Mesenchymal stem cell (in vitro differentiated cells and primary cell): Measurements from ENCODE around the gene POLD2.
A peak's percentile ranks its signal among the peaks of the same experiment; 100 is the strongest.

ENCODE experiments used
- DNase-seq: peaks from one replicate; pipeline ENCODE4 v3.0.0-alpha.2; 2013
- H2AFZ ChIP-seq: one replicate; pipeline ENCODE4 v1.6.1; 2013; ENCODE audit warnings: low read depth, mild to moderate bottlenecking, control low read depth, inconsistent platforms, low read length, moderate library complexity
- H2AK5ac ChIP-seq: 2 replicates; pipeline ENCODE4 v1.6.1; 2013; ENCODE audit warnings: low read length, moderate library complexity, mild to moderate bottlenecking, inconsistent platforms; ENCODE audit not compliant: severe bottlenecking
- H2BK120ac ChIP-seq: one replicate; pipeline ENCODE4 v1.6.1; 2013; ENCODE audit warnings: low read depth, mild to moderate bottlenecking, inconsistent platforms, low read length, moderate library complexity
- H2BK12ac ChIP-seq, 2 experiments: one replicate each; pipeline ENCODE4 v1.6.1; 2013; ENCODE audit warnings: inconsistent platforms in 2 of 2, low read length in 2 of 2, mild to moderate bottlenecking in 2 of 2, moderate library complexity in 2 of 2, control low read depth in 1 of 2
- H2BK15ac ChIP-seq: one replicate; pipeline ENCODE4 v1.6.1; 2013; ENCODE audit warnings: mild to moderate bottlenecking, low read depth, inconsistent platforms; ENCODE audit not compliant: poor library complexity, severe bottlenecking
- H2BK5ac ChIP-seq: 2 replicates; pipeline ENCODE4 v1.6.1; 2013; ENCODE audit warnings: low read depth, mild to moderate bottlenecking, low read length, control low read depth, inconsistent platforms; ENCODE audit not compliant: poor library complexity, severe bottlenecking
- H3K14ac ChIP-seq, 2 experiments: one replicate each; pipeline ENCODE4 v1.6.1; 2013; ENCODE audit warnings: inconsistent platforms in 2 of 2, low read length in 2 of 2, control low read depth in 1 of 2, mild to moderate bottlenecking in 1 of 2, moderate library complexity in 1 of 2
- H3K18ac ChIP-seq, 2 experiments: one replicate each; pipeline ENCODE4 v1.6.1; 2013; ENCODE audit warnings: inconsistent platforms in 2 of 2, low read length in 2 of 2, control low read depth in 1 of 2, low read depth in 1 of 2, mild to moderate bottlenecking in 1 of 2
- H3K23ac ChIP-seq, 2 experiments: one replicate each; pipeline ENCODE4 v1.6.1; 2013; ENCODE audit warnings: inconsistent platforms in 2 of 2, low read length in 2 of 2, mild to moderate bottlenecking in 2 of 2, moderate library complexity in 2 of 2, control low read depth in 1 of 2
- H3K27ac ChIP-seq: 2 replicates; pipeline ENCODE4 v1.5.1; 2013; ENCODE audit warnings: mild to moderate bottlenecking, moderate library complexity, low read length, control low read depth, inconsistent platforms; ENCODE audit not compliant: poor library complexity, severe bottlenecking
- H3K27me3 ChIP-seq, 2 experiments: 2 replicates each; pipeline versions ENCODE4 v1.6.1 to v1.7.0; 2013; ENCODE audit warnings: low read length in 2 of 2, mild to moderate bottlenecking in 2 of 2, moderate library complexity in 2 of 2, control low read depth in 1 of 2, inconsistent platforms in 1 of 2; ENCODE audit not compliant: control insufficient read depth in 1 of 2, insufficient read depth in 1 of 2
- H3K36me3 ChIP-seq, 2 experiments: 2 replicates each; pipeline versions ENCODE4 v1.6.1 to v1.7.0; 2013; ENCODE audit warnings: low read length in 2 of 2, control low read depth in 1 of 2, inconsistent platforms in 1 of 2, low read depth in 1 of 2, mild to moderate bottlenecking in 1 of 2; ENCODE audit not compliant: insufficient read depth in 2 of 2, control insufficient read depth in 1 of 2
- H3K4ac ChIP-seq, 2 experiments: one replicate each; pipeline ENCODE4 v1.6.1; 2013; ENCODE audit warnings: inconsistent platforms in 2 of 2, low read length in 2 of 2, mild to moderate bottlenecking in 2 of 2, moderate library complexity in 2 of 2, control low read depth in 1 of 2, low read depth in 1 of 2
- H3K4me1 ChIP-seq: 2 replicates; pipeline ENCODE4 v1.6.1; 2013; ENCODE audit warnings: low read depth, low read length, control low read depth; ENCODE audit not compliant: control insufficient read depth, insufficient read depth
- H3K4me2 ChIP-seq: 2 replicates; pipeline ENCODE4 v1.6.1; 2013; ENCODE audit warnings: low read length, mild to moderate bottlenecking, inconsistent platforms; ENCODE audit not compliant: poor library complexity, severe bottlenecking
- H3K4me3 ChIP-seq, 2 experiments: 2 replicates each; pipeline versions ENCODE4 v1.5.1 to v1.7.0; 2013; ENCODE audit warnings: low read length in 2 of 2, mild to moderate bottlenecking in 2 of 2, control low read depth in 1 of 2, low read depth in 1 of 2; ENCODE audit not compliant: insufficient read depth in 1 of 2
- H3K79me1 ChIP-seq: replicated peaks from 2 replicates; pipeline ENCODE4 v1.6.1; 2013; ENCODE audit warnings: mild to moderate bottlenecking, control low read depth, low read length, inconsistent platforms; ENCODE audit not compliant: poor library complexity, severe bottlenecking
- H3K9ac ChIP-seq: 2 replicates; pipeline ENCODE4 v1.7.0; 2013; ENCODE audit warnings: mild to moderate bottlenecking, low read length, moderate library complexity
- H3K9me3 ChIP-seq: 2 replicates; pipeline ENCODE4 v1.7.0; 2013; ENCODE audit warnings: mild to moderate bottlenecking, low read length; ENCODE audit not compliant: control insufficient read depth
- H4K8ac ChIP-seq: one replicate; pipeline ENCODE4 v1.6.1; 2013; ENCODE audit warnings: inconsistent platforms, mild to moderate bottlenecking, low read length, moderate library complexity
- H4K91ac ChIP-seq: one replicate; pipeline ENCODE4 v1.6.1; 2013; ENCODE audit warnings: mild to moderate bottlenecking, low read length, inconsistent platforms
- WGBS: methylation state at CpG from one replicate; pipeline ENCODE4 v1.1.7; 2013; ENCODE audit warnings: mixed read lengths; 5-methylcytosine and 5-hydroxymethylcytosine counted together

The POLD2 gene

GRCh38 chr7:44139311-44140010 is 16.1 kb upstream of the POLD2 start:
- H3K4me2 ChIP-seq, result no peak overlapping the region
- no peaks in the 10 kb centered on the region for H3K79me1 ChIP-seq
- H4K8ac ChIP-seq, result no peak overlapping the region
- H3K27me3 ChIP-seq, result peaks cover 3 to 10% of the 10 kb centered on the region in 2 experiments
- no peak overlapping the region for H3K27ac ChIP-seq
- no peak overlapping the region for H3K9ac ChIP-seq
- no peak overlapping the region for H2BK5ac ChIP-seq
- no peaks in the 10 kb centered on the region for H3K9me3 ChIP-seq
- H3K4me1 ChIP-seq, result peaks cover 2% of the 10 kb centered on the region
- H2BK120ac ChIP-seq, result no peak overlapping the region
- H2BK15ac ChIP-seq, result peak overlapping the region; percentile 9
- H3K14ac ChIP-seq, result peak overlapping the region in 1 of 2 experiments; percentile 38
- no peak overlapping the region for H2AFZ ChIP-seq
- H4K91ac ChIP-seq, result no peak overlapping the region
- peak overlapping the region in 1 of 2 experiments; percentile 37 for H3K23ac ChIP-seq
- no peak overlapping the region for H3K18ac ChIP-seq
- no peak overlapping the region for H2BK12ac ChIP-seq
- no peak overlapping the region for H2AK5ac ChIP-seq
- H3K4me3 ChIP-seq, result no peak overlapping the region
- no peak for DNase-seq
- H3K36me3 ChIP-seq, result no peaks in the 10 kb centered on the region
- H3K4ac ChIP-seq, result no peak overlapping the region
- WGBS, result 88% methylated on average over 12 of the region's 14 CpGs

DNA sequence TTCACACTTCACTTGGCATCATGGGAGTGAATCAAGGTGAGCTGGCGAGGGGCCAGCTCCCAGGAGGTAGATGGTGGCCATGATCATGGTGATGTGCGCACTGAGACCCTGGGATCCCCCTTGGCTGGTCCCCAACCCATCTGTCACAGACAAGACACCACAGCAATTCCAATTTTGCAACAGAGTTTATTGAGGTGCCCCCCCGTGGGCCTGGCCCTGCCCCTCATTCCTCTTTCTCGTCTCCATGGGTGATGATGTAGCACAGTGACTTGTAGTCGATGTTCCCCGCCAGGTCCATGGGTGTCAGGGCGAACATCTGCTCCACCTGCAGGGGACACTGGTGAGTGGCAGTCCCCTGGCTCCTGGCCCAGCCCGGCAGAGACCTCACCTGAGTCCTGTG is 15.3 kb upstream of the POLD2 start:
- H2BK15ac ChIP-seq, result no peak overlapping the region
- H3K27me3 ChIP-seq, result peaks cover 0 to 11% of the 10 kb centered on the region in 2 experiments
- H3K9me3 ChIP-seq, result no peaks in the 10 kb centered on the region
- no peaks in the 10 kb centered on the region for H3K79me1 ChIP-seq
- no peak overlapping the region for H2BK12ac ChIP-seq
- H2BK5ac ChIP-seq, result no peak overlapping the region
- no peak for DNase-seq
- H2AFZ ChIP-seq, result no peak overlapping the region
- peaks cover 2% of the 10 kb centered on the region for H3K4me1 ChIP-seq
- H2AK5ac ChIP-seq, result no peak overlapping the region
- H3K4me2 ChIP-seq, result no peak overlapping the region
- H3K23ac ChIP-seq, result no peak overlapping the region
- H3K4ac ChIP-seq, result no peak overlapping the region
- H3K4me3 ChIP-seq, result no peak overlapping the region
- H3K27ac ChIP-seq, result no peak overlapping the region
- no peak overlapping the region for H4K8ac ChIP-seq
- no peak overlapping the region for H3K9ac ChIP-seq
- H3K14ac ChIP-seq, result no peak overlapping the region
- no peak overlapping the region for H2BK120ac ChIP-seq
- no peak overlapping the region for H3K18ac ChIP-seq
- H4K91ac ChIP-seq, result no peak overlapping the region
- no peaks in the 10 kb centered on the region for H3K36me3 ChIP-seq
- 86% methylated on average over 8 of the region's 8 CpGs for WGBS

DNA sequence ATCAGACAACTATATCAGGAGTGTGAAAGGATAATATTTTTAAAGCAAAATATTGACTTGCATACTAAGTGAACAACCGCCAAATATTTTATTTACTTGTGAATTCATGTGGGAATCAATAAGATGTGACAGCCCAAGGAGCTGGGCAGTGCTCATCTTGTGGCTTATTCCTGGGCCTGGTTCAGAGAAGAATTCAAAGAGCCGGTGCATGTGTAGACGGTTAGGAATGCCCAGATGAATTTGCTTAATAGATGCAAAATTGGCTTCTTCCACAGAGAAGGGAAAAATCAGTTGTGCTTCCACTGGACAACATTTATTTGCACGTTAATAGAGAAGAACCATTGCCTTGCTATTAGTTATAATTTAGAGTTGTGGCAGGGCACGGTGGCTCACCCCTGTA is 13.4 kb upstream of the POLD2 start:
- no peak overlapping the region for H3K27ac ChIP-seq
- H3K18ac ChIP-seq, result no peak overlapping the region
- no peak overlapping the region for H2AFZ ChIP-seq
- H3K9ac ChIP-seq, result no peak overlapping the region
- H3K23ac ChIP-seq, result no peak overlapping the region
- no peak overlapping the region for H3K4me3 ChIP-seq
- DNase-seq, result no peak
- H3K4ac ChIP-seq, result no peak overlapping the region
- H2BK120ac ChIP-seq, result no peak overlapping the region
- H2AK5ac ChIP-seq, result no peak overlapping the region
- no peak overlapping the region for H3K14ac ChIP-seq
- H3K9me3 ChIP-seq, result no peaks in the 10 kb centered on the region
- H3K27me3 ChIP-seq, result peaks cover 0 to 11% of the 10 kb centered on the region in 2 experiments
- no peak overlapping the region for H4K91ac ChIP-seq
- no peak overlapping the region for H4K8ac ChIP-seq
- no peak overlapping the region for H3K4me2 ChIP-seq
- H2BK12ac ChIP-seq, result no peak overlapping the region
- 88% methylated on average over 5 of the region's 5 CpGs for WGBS
- H2BK5ac ChIP-seq, result no peak overlapping the region
- H2BK15ac ChIP-seq, result no peak overlapping the region
- no peaks in the 10 kb centered on the region for H3K36me3 ChIP-seq
- no peaks in the 10 kb centered on the region for H3K79me1 ChIP-seq
- H3K4me1 ChIP-seq, result peaks cover 10% of the 10 kb centered on the region

- H2BK12ac ChIP-seq, result no peak overlapping the region
- no peak overlapping the region for H3K23ac ChIP-seq
- no peak overlapping the region for H3K4me3 ChIP-seq
- H2BK120ac ChIP-seq, result no peak overlapping the region
- H2BK15ac ChIP-seq, result no peak overlapping the region
- WGBS, result 96% methylated on average over 2 of the region's 4 CpGs
- H3K27me3 ChIP-seq, result peaks cover 0 to 11% of the 10 kb centered on the region in 2 experiments
- H3K14ac ChIP-seq, result no peak overlapping the region
- no peak for DNase-seq
- no peak overlapping the region for H2BK5ac ChIP-seq
- H4K91ac ChIP-seq, result no peak overlapping the region
- no peaks in the 10 kb centered on the region for H3K9me3 ChIP-seq
- no peak overlapping the region for H3K27ac ChIP-seq
- no peaks in the 10 kb centered on the region for H3K79me1 ChIP-seq
- H3K4me2 ChIP-seq, result no peak overlapping the region
- H3K4ac ChIP-seq, result no peak overlapping the region
- no peak overlapping the region for H2AFZ ChIP-seq
- no peak overlapping the region for H3K18ac ChIP-seq
- no peak overlapping the region for H4K8ac ChIP-seq
- H3K4me1 ChIP-seq, result peaks cover 16% of the 10 kb centered on the region
- no peak overlapping the region for H2AK5ac ChIP-seq
- H3K9ac ChIP-seq, result no peak overlapping the region
- H3K36me3 ChIP-seq, result no peaks in the 10 kb centered on the region
Measured at GRCh38 chr7:44134943-44135628, 11.7 kb upstream of the POLD2 start.
